Measurements from ENCODE around the gene VCP. TPM values are rescaled to one million over a fixed set of nuclear protein-coding genes. Genes with fewer than 3 reads are reported as not detected.

Gene VCP
- 226 TPM for polyA plus RNA-seq (2013)

- peaks cover 20 to 38% (median 25%) of the 10 kb centered on the region in 4 experiments for H3K4me1 ChIP-seq (ENCODE audit: control extremely low read depth in 1 of 4, control insufficient read depth in 4 of 4, insufficient read depth in 4 of 4, low read length in 3 of 4)
- no peaks in the 10 kb centered on the region for H3K9me3 ChIP-seq (ENCODE audit: control extremely low read depth in 1 of 5, control insufficient read depth in 4 of 5, insufficient read depth in 2 of 5, low read depth in 1 of 5, low read length in 4 of 5)
- 2% methylated on average over 45 of the region's 54 CpGs for WGBS (ENCODE audit: insufficient coverage)
- DNase-seq = peak; percentile 98 to 99 (median 99)
- no peaks in the 10 kb centered on the region for H3K27me3 ChIP-seq (replicated peaks in 2 of 5; ENCODE audit: control insufficient read depth in 4 of 5, insufficient read depth in 5 of 5, low read length in 4 of 5)
- POLR2A ChIA-PET = interaction anchor here (0.8 to 2.5 kb wide), 10 partner anchors 8 to 655 kb away, joined by 3 to 10 read pairs (median 4); partner anchors contain the start of genes FANCG and STOML2
- H3K4me3 ChIP-seq (ENCODE audit: control insufficient read depth in 1 of 7, extremely low read depth in 1 of 7, insufficient read depth in 4 of 7, low read depth in 2 of 7, low read length in 6 of 7) = peak within 1 kb of the TSS; percentile 83 to 98 (median 92)
- H3K36me3 ChIP-seq (ENCODE audit: control insufficient read depth in 4 of 4, insufficient read depth in 4 of 4, low read length in 3 of 4) = peaks cover 11 to 73% (median 31%) of the 10 kb centered on the region in 4 experiments
- H3K27ac ChIP-seq (ENCODE audit: insufficient read depth in 1 of 2, low read depth in 1 of 2, low read length in 2 of 2, poor library complexity in 1 of 2, severe bottlenecking in 2 of 2) = peak within 1 kb of the TSS; percentile 98 to 99
- CTCF ChIA-PET = interaction anchor here (1.0 to 4.1 kb wide), 7 partner anchors 8 to 43 kb away, joined by 3 to 27 read pairs (median 7); partner anchors contain the start of genes ATOSB, FANCG and PIGO
Observed at GRCh38 chr9:35072461-35073278, at the start of gene VCP. TSS of gene VCP (minus strand) at chr9:35072625. CDS start at chr9:35072353, 272 bp downstream.

- no peaks in the 10 kb centered on the region for H3K9me3 ChIP-seq (ENCODE audit: control extremely low read depth in 1 of 5, control insufficient read depth in 4 of 5, insufficient read depth in 2 of 5, low read depth in 1 of 5, low read length in 4 of 5)
- DNase-seq = peak; percentile 95 to 98 (median 96)
- WGBS (ENCODE audit: insufficient coverage) = 29% methylated on average over 23 of the region's 30 CpGs
- peaks cover 11 to 43% (median 41%) of the 10 kb centered on the region in 4 experiments for H3K4me1 ChIP-seq (ENCODE audit: control extremely low read depth in 1 of 4, control insufficient read depth in 4 of 4, insufficient read depth in 4 of 4, low read length in 3 of 4)
- ChIA-PET POLR2A (interaction anchor here (0.7 kb wide), 1 partner anchor 139 kb away, joined by 3 read pairs; no protein-coding TSS in a partner anchor), CTCF (interaction anchor here (0.6 to 7.8 kb wide), 15 partner anchors 9 to 437 kb away, joined by 3 to 48 read pairs (median 4); partner anchors contain the start of genes PIGO and STOML2)
- no peaks in the 10 kb centered on the region for H3K36me3 ChIP-seq (ENCODE audit: control insufficient read depth in 4 of 4, insufficient read depth in 4 of 4, low read length in 3 of 4)
- no peak overlapping the region for H3K27ac ChIP-seq (ENCODE audit: insufficient read depth in 1 of 2, low read depth in 1 of 2, low read length in 2 of 2, poor library complexity in 1 of 2, severe bottlenecking in 2 of 2)
- peak overlapping the region in 6 of 7 experiments; percentile 75 to 97 (median 83) for H3K4me3 ChIP-seq (ENCODE audit: control insufficient read depth in 1 of 7, extremely low read depth in 1 of 7, insufficient read depth in 4 of 7, low read depth in 2 of 7, low read length in 6 of 7)
- no peaks in the 10 kb centered on the region for H3K27me3 ChIP-seq (replicated peaks in 2 of 5; ENCODE audit: control insufficient read depth in 4 of 5, insufficient read depth in 5 of 5, low read length in 4 of 5)
Observed at GRCh38 chr9:35116898-35117551, 44.6 kb upstream of the VCP start.

DNA sequence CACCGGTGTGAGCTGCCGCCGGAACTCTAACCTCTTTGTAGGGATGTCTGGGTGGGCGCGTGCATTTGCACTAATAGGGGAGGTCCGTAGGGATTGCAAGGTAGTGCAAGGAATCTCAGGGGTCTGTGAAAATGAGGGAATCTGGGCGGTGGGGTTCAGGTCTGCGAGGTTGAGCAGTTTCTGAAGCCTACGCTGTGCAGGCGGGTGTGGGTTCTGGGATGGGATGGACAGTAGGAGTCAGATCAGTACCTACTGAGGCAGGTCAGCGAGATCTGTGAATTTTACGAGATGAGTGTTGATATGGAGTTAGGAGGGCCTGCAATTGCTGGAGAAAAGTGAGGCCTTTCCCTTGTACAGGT lies 44.1 kb upstream of the VCP start:
- Histone ChIP-seq H3K4me1 (ENCODE audit: control extremely low read depth in 1 of 4, control insufficient read depth in 4 of 4, insufficient read depth in 4 of 4, low read length in 3 of 4) (peaks cover 14 to 47% (median 45%) of the 10 kb centered on the region in 4 experiments), H3K27ac (ENCODE audit: insufficient read depth in 1 of 2, low read depth in 1 of 2, low read length in 2 of 2, poor library complexity in 1 of 2, severe bottlenecking in 2 of 2) (peak overlapping the region in 1 of 2 experiments; percentile 87)
- 0% methylated on average over 6 of the region's 12 CpGs for WGBS (ENCODE audit: insufficient coverage)

DNA sequence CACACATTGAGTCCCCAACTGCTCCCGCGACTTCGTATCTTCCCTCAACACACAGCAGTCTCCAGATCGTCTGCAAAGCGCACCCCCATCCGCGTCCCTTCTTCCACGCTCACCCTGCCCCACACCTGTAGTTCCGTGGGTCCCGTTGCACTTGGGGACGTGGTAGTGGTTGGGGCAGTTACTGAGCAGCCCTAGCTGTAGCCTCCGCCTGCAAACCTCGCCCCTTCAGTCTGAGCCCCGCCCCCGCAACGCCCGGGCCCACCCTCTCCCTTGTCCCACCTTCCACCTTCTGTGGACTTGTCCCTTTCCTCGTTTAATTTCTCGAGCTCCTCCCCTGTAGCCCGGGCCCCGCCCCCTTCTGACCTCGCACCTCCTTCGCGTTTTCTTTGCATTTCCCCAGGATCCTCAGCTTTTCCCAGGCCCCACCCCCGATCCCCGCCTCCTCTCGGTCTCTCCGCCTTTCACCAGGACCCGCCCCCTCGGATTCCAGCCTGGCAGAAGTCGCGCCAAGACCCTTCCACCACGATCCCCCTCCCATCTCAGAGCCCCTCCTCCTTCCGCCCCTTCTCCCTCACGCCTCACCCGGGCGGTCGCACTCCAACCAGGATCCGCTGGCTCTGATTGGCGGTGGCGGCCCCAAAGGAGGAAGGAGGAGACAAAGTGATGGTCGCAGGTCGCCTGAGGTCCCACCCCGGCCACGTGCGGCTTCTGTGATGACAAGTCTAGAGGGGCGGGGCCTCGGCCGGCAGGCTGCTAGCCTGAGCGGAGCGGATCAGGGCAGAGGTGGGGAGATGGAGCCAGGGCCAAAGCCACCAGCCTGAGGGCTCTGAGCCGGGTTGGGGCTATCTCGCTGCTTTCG lies 43.5 kb upstream of the VCP start, which contains the start of gene ATOSB:
TSS of gene ATOSB (minus strand) at position 183 of the 859 bp plus-strand sequence. CDS start 7,588 bp downstream, outside the sequence.
- ChIA-PET CTCF (interaction anchor here (0.6 to 7.8 kb wide), 11 partner anchors 10 to 438 kb away, joined by 3 to 48 read pairs (median 4); partner anchors contain the start of genes STOML2 and VCP), POLR2A (interaction anchor here (0.6 to 1.5 kb wide), 4 partner anchors 13 to 376 kb away, joined by 3 to 6 read pairs (median 5); partner anchors contain the start of genes FANCG and STOML2)
- Histone ChIP-seq H3K4me3 (ENCODE audit: control insufficient read depth in 1 of 7, extremely low read depth in 1 of 7, insufficient read depth in 4 of 7, low read depth in 2 of 7, low read length in 6 of 7) (peak within 1 kb of the TSS; percentile 42 to 97 (median 83)), H3K36me3 (ENCODE audit: control insufficient read depth in 4 of 4, insufficient read depth in 4 of 4, low read length in 3 of 4) (no peaks in the 10 kb centered on the region), H3K27me3 (replicated peaks in 2 of 5; ENCODE audit: control insufficient read depth in 4 of 5, insufficient read depth in 5 of 5, low read length in 4 of 5) (no peaks in the 10 kb centered on the region), H3K27ac (ENCODE audit: insufficient read depth in 1 of 2, low read depth in 1 of 2, low read length in 2 of 2, poor library complexity in 1 of 2, severe bottlenecking in 2 of 2) (peak within 1 kb of the TSS; percentile 65 to 87), H3K4me1 (ENCODE audit: control extremely low read depth in 1 of 4, control insufficient read depth in 4 of 4, insufficient read depth in 4 of 4, low read length in 3 of 4) (peaks cover 14 to 51% (median 48%) of the 10 kb centered on the region in 4 experiments), H3K9me3 (ENCODE audit: control extremely low read depth in 1 of 5, control insufficient read depth in 4 of 5, insufficient read depth in 2 of 5, low read depth in 1 of 5, low read length in 4 of 5) (no peaks in the 10 kb centered on the region)
- DNase-seq = peak; percentile 97 to 99 (median 99)
- WGBS (ENCODE audit: insufficient coverage) = 0% methylated on average over 38 of the region's 54 CpGs

More for the DNA sequence above, 44.1 kb upstream of the VCP start:
- peak overlapping the region; percentile 42 to 97 (median 83) for H3K4me3 ChIP-seq (ENCODE audit: control insufficient read depth in 1 of 7, extremely low read depth in 1 of 7, insufficient read depth in 4 of 7, low read depth in 2 of 7, low read length in 6 of 7)
- H3K36me3 ChIP-seq (ENCODE audit: control insufficient read depth in 4 of 4, insufficient read depth in 4 of 4, low read length in 3 of 4) = no peaks in the 10 kb centered on the region
- no peak for DNase-seq
- ChIA-PET POLR2A (interaction anchor here (0.6 kb wide), 1 partner anchor 45 kb away, joined by 4 read pairs; no protein-coding TSS in a partner anchor), CTCF (interaction anchor here (0.6 to 7.8 kb wide), 15 partner anchors 9 to 438 kb away, joined by 3 to 48 read pairs (median 4); partner anchors contain the start of genes PIGO and STOML2)
- H3K27me3 ChIP-seq (replicated peaks in 2 of 5; ENCODE audit: control insufficient read depth in 4 of 5, insufficient read depth in 5 of 5, low read length in 4 of 5) = no peaks in the 10 kb centered on the region
- H3K9me3 ChIP-seq (ENCODE audit: control extremely low read depth in 1 of 5, control insufficient read depth in 4 of 5, insufficient read depth in 2 of 5, low read depth in 1 of 5, low read length in 4 of 5) = no peaks in the 10 kb centered on the region

GRCh38 chr9:35114840-35115628 lies 42.6 kb upstream of the VCP start:
- no peaks in the 10 kb centered on the region for H3K36me3 ChIP-seq (ENCODE audit: control insufficient read depth in 4 of 4, insufficient read depth in 4 of 4, low read length in 3 of 4)
- no peaks in the 10 kb centered on the region for H3K9me3 ChIP-seq (ENCODE audit: control extremely low read depth in 1 of 5, control insufficient read depth in 4 of 5, insufficient read depth in 2 of 5, low read depth in 1 of 5, low read length in 4 of 5)
- ChIA-PET CTCF (interaction anchor here (0.9 to 7.8 kb wide), 12 partner anchors 9 to 504 kb away, joined by 3 to 48 read pairs (median 4); partner anchors contain the start of genes STOML2 and VCP), POLR2A (interaction anchor here (0.9 to 1.5 kb wide), 3 partner anchors 12 to 377 kb away, joined by 3 to 6 read pairs (median 6); partner anchors contain the start of genes FANCG and STOML2)
- WGBS (ENCODE audit: insufficient coverage) = 2% methylated on average over 10 of the region's 12 CpGs
- H3K4me3 ChIP-seq (ENCODE audit: control insufficient read depth in 1 of 7, extremely low read depth in 1 of 7, insufficient read depth in 4 of 7, low read depth in 2 of 7, low read length in 6 of 7) = peak overlapping the region; percentile 42 to 97 (median 83)
- peak in 2 of 3 donors; percentile 53 to 62 for DNase-seq
- H3K27ac ChIP-seq (ENCODE audit: insufficient read depth in 1 of 2, low read depth in 1 of 2, low read length in 2 of 2, poor library complexity in 1 of 2, severe bottlenecking in 2 of 2) = peak overlapping the region; percentile 65 to 87
- H3K27me3 ChIP-seq (replicated peaks in 2 of 5; ENCODE audit: control insufficient read depth in 4 of 5, insufficient read depth in 5 of 5, low read length in 4 of 5) = no peaks in the 10 kb centered on the region
- peaks cover 19 to 60% (median 57%) of the 10 kb centered on the region in 4 experiments for H3K4me1 ChIP-seq (ENCODE audit: control extremely low read depth in 1 of 4, control insufficient read depth in 4 of 4, insufficient read depth in 4 of 4, low read length in 3 of 4)
